DND-41 (cell line): ENCODE results near the gene UNC13C.

Source experiments
- EZH2 ChIP-seq: IDR thresholded peaks from 3 replicates; pipeline ENCODE4 v1.6.1; 2012; ENCODE audit warnings: borderline replicate concordance, low read depth, mild to moderate bottlenecking, moderate library complexity, low read length, inconsistent platforms; ENCODE audit not compliant: severe bottlenecking
- TF ChIP-seq, protein P1 (sequence below): IDR thresholded peaks from 2 replicates; pipeline ENCODE4 v1.5.1; 2012; ENCODE audit warnings: borderline replicate concordance, low read length, moderate library complexity, mild to moderate bottlenecking; ENCODE audit not compliant: poor library complexity, severe bottlenecking; ENCODE audit errors: extremely low read depth

DNA sequence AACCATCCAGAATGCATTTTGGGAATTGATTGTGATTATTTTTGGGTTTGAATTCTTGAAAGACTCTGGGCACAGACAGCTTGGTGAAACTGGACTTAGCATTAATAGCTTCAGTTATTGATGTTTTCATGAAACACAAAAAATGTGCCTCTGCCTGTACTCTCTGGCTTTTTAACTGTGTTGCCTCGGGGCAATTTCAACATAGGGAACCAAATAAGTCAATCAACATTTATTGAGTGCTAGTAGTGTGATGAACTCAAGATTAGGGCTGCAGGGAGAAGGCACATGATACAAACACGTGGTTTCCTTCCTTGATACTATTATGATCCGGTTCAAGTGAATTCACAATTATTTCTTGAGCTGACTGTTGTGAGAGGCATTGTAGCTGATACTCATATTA, 50.8 kb downstream of the UNC13C start:
- TF ChIP-seq, protein P1, sequence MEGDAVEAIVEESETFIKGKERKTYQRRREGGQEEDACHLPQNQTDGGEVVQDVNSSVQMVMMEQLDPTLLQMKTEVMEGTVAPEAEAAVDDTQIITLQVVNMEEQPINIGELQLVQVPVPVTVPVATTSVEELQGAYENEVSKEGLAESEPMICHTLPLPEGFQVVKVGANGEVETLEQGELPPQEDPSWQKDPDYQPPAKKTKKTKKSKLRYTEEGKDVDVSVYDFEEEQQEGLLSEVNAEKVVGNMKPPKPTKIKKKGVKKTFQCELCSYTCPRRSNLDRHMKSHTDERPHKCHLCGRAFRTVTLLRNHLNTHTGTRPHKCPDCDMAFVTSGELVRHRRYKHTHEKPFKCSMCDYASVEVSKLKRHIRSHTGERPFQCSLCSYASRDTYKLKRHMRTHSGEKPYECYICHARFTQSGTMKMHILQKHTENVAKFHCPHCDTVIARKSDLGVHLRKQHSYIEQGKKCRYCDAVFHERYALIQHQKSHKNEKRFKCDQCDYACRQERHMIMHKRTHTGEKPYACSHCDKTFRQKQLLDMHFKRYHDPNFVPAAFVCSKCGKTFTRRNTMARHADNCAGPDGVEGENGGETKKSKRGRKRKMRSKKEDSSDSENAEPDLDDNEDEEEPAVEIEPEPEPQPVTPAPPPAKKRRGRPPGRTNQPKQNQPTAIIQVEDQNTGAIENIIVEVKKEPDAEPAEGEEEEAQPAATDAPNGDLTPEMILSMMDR: no peak
- no peak for TF ChIP-seq EZH2
